Omental fat pad (tissue), 4 donors: ENCODE results near the gene DCXR. TPM values are rescaled to one million over a fixed set of nuclear protein-coding genes. Genes with fewer than 3 reads are reported as not detected.

ENCODE experiments used
- ATAC-seq: fragments of 150-250 bp; one replicate; pipeline ENCODE4 v1.9.1; 2016; ENCODE audit warnings: mild to moderate bottlenecking, moderate library complexity; ENCODE audit not compliant: low FRiP score
- DNase-seq: peaks from one replicate; pipeline ENCODE4 v3.0.0-alpha.2; 2019; ENCODE audit warnings: low spot score
- total RNA-seq, 4 donors: library from RNA; depleted of rRNA; stranded (reverse); fragments of >200 nt; gene quantifications; one replicate each; pipeline ENCODE4 v1.1.0, GENCODE V29; 2016
- TF ChIP-seq, protein P1 (sequence below), 3 donors: fragments of 450-650 bp; IDR thresholded peaks; one replicate each; pipeline ENCODE4 v1.5.1; 2016 to 2017; ENCODE audit warnings: antibody characterized with exemption in 3 of 3, mild to moderate bottlenecking in 3 of 3, moderate library complexity in 2 of 3

The DCXR gene
- total RNA-seq, 4 donors from 2014 or later: 190 to 327 (median 225) TPM

- DNase-seq: no peak
- no peak for ATAC-seq
- TF ChIP-seq, protein P1, sequence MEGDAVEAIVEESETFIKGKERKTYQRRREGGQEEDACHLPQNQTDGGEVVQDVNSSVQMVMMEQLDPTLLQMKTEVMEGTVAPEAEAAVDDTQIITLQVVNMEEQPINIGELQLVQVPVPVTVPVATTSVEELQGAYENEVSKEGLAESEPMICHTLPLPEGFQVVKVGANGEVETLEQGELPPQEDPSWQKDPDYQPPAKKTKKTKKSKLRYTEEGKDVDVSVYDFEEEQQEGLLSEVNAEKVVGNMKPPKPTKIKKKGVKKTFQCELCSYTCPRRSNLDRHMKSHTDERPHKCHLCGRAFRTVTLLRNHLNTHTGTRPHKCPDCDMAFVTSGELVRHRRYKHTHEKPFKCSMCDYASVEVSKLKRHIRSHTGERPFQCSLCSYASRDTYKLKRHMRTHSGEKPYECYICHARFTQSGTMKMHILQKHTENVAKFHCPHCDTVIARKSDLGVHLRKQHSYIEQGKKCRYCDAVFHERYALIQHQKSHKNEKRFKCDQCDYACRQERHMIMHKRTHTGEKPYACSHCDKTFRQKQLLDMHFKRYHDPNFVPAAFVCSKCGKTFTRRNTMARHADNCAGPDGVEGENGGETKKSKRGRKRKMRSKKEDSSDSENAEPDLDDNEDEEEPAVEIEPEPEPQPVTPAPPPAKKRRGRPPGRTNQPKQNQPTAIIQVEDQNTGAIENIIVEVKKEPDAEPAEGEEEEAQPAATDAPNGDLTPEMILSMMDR (IDR thresholded peaks at IDR 0.05): no peak
Observed at GRCh38 chr17:82035956-82036633, 1.4 kb downstream of the DCXR start.

- no peak for DNase-seq
- TF ChIP-seq, protein P1 (IDR thresholded peaks at IDR 0.05): no peak
- ATAC-seq: no peak
Observed at GRCh38 chr17:82035488-82035887, 2.0 kb downstream of the DCXR start.

GRCh38 chr17:82034371-82035011 is 3.0 kb downstream of the DCXR start:
- TF ChIP-seq, protein P1 (IDR thresholded peaks at IDR 0.05): no peak
- ATAC-seq (no peak), DNase-seq (no peak)

DNA sequence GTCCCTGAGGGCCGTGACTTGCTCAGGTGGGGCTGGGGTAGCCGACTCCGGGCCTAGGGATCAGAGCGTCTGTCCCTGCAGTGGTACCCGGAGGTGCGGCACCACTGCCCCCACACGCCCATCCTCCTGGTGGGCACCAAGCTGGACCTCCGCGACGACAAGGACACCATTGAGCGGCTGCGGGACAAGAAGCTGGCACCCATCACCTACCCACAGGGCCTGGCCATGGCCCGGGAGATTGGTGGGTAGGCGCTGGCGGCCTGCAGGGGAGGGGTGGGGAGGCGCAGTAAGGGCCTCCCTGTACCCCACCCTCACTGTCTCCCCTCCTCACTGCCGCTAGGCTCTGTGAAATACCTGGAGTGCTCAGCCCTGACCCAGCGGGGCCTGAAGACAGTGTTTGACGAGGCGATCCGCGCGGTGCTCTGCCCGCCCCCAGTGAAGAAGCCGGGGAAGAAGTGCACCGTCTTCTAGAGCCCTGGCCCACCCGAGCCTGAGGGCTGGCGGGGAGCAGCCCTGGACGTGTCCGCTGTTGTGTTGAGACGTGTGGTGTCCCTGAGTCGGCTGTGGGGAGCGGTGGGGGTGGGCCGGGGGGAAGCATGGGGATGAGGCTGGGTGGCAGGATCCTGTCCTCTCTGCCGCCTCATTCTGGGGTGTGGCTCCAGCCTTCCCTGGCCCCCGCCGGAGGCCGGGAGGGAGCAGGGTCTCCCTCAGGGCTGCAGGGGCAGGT is 4.0 kb downstream of the DCXR start:
- DNase-seq (no peak), ATAC-seq (no peak)
- TF ChIP-seq, protein P1 (IDR thresholded peaks at IDR 0.05): no peak

DNA sequence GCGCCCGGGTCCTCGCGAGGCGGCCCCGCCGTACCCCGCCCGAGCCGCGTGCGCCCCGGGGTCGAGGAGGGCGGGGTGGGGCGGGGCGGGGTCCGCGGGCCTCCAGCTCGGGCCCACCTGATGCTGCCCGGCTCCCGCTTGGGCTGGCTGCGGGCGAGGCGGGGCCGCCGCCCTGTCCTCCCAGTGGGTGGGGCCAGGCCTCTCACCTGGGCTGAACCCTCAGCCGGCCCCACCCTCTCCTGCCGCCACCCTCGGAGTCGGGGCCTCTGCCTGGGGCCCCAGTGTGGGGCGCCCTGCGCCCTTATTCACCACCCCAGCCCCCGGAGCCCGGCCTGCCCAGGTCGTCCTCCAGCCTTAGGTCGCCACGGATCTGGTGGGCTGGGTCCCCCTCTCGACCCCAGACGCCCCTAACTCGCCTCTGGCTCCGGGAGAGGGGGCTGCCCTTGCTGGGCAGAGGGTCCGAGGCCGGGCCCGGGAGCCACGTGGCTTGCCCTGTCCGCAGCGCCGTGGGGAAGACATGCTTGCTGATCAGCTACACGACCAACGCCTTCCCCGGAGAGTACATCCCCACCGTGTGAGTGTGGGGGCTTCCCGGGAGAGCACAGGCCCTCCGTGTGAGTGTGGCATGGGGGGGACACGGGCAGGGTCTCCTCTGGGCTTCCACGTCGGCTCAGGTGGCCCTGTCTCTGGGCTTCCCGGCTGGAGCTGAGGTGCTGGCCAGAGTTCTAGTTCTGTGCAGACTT is 5.4 kb downstream of the DCXR start:
- ATAC-seq (no peak), DNase-seq (no peak)
- TF ChIP-seq, protein P1 (IDR thresholded peaks at IDR 0.05): no peak

GRCh38 chr17:82031303-82031884 is 6.1 kb downstream of the DCXR start, which contains the start of gene RAC3:
RAC3 (plus strand) TSS chr17:82031678; CDS start chr17:82031762, 84 bp downstream.
- DNase-seq (no peak), ATAC-seq (no peak)
- TF ChIP-seq, protein P1 (IDR thresholded peaks at IDR 0.05): no peak
